Activated CD4-positive, alpha-beta T cell treated with anti-CD3 and anti-CD28 coated beads, Interleukin-2, amount 50 U/mL, for 4 hours (primary cell): ENCODE results near the gene CDC42BPB.

Experiments used
- DNase-seq, 2 experiments: peaks; one replicate each; pipeline ENCODE4 v3.0.0-alpha.2; 2020

The CDC42BPB gene, protein sequence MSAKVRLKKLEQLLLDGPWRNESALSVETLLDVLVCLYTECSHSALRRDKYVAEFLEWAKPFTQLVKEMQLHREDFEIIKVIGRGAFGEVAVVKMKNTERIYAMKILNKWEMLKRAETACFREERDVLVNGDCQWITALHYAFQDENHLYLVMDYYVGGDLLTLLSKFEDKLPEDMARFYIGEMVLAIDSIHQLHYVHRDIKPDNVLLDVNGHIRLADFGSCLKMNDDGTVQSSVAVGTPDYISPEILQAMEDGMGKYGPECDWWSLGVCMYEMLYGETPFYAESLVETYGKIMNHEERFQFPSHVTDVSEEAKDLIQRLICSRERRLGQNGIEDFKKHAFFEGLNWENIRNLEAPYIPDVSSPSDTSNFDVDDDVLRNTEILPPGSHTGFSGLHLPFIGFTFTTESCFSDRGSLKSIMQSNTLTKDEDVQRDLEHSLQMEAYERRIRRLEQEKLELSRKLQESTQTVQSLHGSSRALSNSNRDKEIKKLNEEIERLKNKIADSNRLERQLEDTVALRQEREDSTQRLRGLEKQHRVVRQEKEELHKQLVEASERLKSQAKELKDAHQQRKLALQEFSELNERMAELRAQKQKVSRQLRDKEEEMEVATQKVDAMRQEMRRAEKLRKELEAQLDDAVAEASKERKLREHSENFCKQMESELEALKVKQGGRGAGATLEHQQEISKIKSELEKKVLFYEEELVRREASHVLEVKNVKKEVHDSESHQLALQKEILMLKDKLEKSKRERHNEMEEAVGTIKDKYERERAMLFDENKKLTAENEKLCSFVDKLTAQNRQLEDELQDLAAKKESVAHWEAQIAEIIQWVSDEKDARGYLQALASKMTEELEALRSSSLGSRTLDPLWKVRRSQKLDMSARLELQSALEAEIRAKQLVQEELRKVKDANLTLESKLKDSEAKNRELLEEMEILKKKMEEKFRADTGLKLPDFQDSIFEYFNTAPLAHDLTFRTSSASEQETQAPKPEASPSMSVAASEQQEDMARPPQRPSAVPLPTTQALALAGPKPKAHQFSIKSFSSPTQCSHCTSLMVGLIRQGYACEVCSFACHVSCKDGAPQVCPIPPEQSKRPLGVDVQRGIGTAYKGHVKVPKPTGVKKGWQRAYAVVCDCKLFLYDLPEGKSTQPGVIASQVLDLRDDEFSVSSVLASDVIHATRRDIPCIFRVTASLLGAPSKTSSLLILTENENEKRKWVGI (N-terminal part only)

DNA sequence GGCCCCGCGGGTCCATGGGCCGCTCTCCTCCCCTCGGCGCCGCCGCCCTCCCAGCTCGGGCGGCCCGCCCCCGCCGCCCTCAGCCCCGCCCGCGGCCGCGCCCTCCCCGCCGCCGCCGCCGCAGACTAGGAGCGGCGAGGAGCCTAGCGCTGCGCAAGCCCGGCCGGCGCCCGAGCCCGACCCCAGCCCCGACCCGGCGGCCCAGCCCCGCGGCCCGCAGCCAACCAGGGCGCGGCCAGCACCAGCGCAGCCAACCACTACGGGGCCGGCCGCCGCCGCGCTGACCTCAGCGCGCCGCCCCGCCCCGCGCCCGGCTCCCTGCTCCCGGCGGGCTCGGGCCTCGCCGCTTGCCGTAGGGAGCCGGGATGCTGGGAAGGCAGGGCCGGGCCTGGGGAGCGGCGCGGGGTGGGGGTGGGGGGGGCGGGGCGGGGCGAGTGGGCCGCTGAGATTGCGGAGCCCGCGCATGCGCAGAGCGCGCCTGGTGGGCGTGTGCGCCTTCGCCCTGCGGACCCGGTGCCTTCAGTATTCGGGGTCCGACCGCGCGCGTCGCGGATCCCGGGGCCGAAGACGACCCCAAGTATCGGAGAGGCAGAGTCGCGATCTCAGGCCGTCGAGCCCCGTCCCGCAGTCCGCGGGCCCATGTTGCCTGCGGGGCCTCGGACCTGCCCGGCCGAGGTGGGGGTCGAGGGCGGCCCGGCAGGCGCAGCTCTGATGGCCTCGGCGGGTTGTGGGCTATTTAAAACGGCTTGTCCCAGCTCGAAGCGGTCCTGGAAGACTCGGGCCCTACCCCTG, at the start of gene CDC42BPB:
Gene CDC42BPB, minus strand, starts transcription at position 178 of the 792 bp plus-strand sequence. CDS start 376 bp downstream, outside the sequence.
- peak; percentile 39 to 43 for DNase-seq

DNA sequence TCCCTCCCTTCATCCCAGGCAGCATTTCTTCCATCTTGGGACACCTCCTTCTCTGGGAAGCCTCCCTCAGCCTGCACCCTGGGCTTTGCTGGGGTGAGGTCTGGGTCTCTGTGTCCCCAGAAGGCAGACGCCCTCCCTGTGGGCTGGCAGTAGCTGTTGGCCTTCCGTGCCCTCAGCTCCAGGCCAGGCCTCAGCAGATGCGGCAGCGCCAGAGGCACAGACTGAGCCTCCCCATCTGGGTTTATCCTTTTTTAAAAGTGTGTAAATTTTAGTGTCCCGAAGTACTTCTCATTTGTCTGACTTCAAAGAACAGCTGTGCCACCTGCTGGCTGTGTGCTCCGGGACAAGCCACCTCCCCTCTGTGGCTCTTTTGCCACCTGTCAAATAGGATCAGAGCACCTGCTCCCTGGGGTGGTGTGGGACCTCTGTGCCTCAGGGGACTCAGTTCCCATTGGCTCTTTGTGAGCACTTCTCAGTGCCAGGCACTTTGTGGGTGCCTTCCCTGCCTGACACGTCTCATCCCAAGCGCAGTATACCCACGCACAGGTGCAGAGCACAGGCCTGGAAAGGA, 48.3 kb upstream of the CDC42BPB start:
- no peak for DNase-seq

DNA sequence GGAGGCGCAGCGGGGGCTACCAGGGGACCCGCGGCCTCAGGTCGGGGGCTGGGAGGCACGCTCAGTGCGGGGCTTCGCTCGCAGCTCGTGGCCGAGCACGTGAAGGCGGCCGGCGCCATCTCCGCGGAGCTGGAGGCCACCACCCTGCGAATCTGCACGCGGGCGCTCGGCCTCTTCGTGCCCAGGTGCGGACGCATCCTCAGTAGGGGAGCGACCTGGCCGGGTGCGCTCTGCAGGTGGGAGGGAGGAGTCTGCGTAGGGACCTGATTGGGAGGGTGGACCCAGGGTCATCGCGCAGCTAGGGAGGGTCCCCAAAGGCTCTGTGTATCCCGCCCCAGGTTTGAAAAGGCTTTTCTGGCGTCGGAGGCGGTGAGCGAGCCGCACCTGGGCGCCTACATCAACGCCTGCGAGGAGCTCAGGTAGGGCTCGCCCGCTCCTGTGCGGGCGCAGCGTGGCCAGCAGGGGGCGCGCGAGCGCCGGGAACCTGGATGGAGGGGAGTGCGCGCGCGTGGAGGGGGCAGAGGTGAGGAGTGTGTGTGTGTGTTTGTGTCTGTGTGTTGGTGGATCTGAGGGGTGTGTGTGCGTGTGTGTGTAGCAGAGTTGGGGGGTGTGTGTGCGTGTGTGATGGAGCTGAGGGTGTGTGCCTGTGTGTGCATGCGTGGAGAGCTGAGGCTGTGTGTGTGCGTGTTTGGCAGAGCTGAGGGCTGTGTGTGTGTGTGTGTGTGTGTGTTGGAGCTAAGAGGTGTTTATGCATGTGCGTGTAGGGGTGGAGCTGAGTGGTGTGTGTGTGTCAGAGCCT, 47.5 kb upstream of the CDC42BPB start:
- DNase-seq, result peak; percentile 67 to 70

DNA sequence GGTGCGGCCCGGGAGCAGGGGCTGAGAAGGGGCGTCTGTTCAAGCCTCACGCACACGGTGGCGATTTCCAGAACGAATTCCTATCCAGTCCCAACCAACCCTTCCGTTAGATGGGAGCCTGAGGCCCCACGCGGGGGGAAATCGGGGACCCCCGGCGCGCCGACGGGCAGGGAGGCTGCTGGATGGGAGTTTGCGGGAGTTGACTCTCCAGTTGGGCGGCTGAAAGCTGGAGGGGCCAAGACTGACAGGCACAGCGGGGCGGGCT, 47.0 kb upstream of the CDC42BPB start:
- no peak for DNase-seq

DNA sequence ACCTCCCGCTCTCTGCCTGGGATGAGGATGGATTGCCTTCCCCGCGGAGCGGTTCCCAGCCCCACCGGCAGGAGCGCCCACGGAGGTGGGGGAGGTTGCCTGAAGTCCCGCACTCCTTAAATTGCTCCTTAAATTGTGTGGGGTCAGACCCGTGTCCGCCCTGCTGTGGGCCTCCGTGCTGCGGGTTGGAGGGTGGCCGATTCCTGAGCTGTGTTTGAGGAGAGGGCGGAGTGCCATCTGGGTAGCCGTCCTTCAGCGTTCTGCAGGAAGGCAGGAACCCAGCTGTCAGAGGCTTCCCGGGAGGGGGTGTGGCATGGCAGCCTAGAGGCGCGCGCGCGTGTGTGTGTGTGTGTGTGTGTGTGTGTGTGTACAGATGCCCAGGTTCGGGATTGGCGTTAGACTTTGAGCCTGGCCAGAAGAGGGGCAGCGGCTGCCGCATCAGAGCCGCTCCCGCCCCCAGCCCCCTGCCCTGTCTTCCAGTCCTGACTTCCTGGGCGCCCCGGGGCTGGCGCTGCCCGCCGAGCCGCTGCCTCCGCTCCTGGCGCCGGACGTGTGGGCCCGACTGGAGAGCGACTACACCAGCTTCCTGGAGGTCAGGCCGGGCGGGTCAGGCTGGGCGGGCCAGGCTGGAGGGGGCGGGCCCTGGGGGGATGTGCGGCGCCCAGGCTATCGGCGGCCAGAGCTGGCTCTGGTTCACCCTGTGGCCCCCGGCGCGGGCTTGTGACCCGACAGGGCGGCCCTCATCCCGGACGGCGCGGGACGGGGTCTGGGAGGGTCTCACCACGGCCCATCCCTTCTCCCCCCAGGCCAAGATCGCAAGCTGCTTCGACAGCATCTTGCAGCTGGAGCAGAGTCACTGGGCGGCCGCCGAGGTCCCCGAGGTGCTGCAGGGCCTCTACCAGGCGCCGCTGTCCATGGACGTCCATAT, 46.4 kb upstream of the CDC42BPB start:
- DNase-seq, result no peak

DNA sequence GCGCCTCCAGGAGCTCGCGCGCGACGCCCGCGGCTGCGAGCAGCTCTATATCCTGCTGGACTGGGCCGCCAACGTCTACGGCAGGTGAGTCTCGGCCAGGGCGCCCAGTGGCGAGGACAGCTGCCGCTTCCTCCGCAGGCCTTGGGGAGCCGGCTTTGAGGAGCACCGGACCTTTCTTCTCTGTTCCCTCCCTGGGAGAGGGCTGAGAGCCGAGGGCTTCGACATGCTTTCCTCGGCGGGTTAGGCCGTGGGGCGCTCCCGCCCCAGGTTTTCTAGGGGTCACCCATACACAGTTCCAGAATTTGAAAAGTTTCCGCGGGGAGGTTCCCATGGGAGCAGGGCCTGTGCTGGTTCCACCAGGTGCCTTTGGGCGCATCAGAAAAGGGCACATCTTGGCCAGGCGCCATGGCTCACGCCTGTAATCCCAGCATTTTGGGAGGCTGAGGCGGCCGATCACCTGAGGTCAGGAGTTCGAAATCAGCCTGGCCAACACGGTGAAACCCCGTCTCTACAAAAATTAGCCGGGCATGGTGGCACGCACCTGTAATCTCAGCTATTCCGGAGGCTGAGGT, 45.4 kb upstream of the CDC42BPB start:
- no peak for DNase-seq

DNA sequence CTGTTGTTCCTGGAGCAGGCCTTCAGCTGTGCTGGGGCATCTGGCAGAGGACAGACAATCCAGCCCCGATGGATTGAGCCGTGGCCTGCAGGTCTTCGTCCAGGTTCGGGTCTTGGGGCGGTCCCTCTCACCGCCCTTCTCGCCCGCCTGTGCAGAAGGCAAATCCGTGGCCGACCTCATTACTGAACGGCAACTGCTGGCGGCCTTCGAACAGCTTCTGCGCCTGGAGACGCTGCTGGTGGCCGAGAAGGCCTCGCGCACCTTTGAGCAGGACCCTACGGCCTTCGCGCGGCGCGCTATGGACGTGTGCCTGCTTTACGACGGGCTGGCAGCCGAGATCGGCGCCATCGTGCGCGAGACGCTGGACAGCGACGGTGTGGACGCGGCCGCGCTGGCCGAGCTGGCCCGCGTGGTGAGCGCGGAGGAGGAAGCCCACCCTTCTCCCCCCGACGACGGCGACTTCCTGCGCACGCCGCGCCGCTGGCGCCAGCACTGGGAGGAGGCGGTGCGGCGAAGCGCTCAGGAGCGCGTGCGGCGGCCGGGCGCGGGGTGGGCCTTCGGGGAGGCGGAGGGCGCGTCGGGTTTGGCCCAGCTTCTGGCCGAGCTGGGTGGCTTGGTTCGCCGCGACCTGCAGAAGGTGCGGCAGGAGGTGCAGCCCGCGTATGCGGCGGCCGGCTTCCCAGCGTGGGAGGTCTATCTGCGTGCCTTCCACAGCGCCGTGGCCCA, 44.8 kb upstream of the CDC42BPB start:
- no peak for DNase-seq

DNA sequence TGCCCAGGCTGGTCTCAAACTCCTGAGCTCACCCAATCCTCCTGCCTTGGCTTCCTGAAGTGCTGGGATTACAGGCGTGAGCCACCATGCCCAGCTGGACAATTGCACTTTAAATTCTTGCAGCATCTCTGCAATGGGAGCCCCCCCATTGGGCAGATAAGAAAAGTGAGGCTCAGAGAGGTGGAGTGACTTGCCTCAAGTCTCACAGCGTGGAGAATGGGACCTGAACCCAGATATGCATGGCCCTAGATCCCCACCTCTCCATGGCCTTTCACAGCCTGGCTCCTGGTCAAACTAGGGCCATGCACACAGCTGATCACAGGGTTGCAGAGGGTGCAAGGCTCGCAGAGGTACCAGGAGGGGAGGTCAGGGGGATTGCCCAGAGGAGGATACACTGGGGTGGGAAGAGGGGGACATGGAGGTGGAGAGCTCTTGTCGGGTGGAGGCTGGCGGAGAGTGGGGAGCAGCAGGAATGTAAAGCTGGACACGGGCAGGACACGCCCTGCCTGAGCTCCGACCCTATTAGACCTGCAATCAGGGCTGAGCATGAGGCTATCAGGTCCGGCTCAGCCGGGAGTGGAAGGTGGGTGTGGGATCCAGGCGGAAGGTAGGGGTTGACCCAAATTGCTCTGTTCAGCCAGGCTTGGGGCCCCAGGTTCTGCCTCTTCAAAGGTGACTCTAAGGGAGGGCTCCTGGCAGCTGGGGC, 44.1 kb upstream of the CDC42BPB start:
- no peak for DNase-seq

DNA sequence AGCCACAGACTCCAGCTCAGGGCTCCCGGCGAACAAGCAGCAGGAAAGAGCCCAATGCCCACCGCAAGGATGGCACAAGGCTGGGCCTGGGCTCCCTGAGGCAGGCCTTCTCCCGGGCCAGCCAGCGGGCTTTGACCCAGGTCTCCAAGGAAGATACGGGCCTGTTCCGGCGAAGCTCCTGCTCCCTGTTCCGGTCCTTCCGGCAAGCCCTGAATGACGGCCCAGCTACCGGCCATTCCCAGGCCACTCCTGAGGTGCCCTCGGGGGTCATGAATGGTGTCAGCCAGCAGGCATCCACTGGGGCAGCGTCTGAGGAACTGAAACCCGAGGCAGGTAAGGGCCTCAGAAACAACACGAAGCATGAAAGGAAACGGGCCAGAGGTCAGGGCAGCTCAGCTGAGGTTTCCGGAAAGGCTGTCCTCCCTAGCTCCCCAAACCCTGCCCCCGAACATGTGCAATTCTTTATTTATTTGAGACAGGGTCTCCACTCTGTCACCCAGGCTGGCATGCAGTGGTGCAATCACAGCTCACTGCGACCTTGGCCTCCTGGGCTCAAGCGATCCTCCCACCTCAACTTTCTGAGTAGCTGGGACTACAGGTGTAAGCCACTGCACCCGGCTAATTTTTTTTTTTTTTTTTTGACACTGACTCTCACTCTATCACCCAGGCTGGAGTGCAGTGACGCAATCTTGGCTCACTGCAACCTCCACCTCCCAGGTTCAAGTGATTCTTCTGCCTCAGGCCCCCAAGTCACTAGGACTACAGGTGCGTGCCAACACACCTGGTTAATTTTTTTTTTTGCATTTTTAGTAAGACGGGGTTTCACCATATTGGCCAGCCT, 43.2 kb upstream of the CDC42BPB start:
- DNase-seq, result no peak

DNA sequence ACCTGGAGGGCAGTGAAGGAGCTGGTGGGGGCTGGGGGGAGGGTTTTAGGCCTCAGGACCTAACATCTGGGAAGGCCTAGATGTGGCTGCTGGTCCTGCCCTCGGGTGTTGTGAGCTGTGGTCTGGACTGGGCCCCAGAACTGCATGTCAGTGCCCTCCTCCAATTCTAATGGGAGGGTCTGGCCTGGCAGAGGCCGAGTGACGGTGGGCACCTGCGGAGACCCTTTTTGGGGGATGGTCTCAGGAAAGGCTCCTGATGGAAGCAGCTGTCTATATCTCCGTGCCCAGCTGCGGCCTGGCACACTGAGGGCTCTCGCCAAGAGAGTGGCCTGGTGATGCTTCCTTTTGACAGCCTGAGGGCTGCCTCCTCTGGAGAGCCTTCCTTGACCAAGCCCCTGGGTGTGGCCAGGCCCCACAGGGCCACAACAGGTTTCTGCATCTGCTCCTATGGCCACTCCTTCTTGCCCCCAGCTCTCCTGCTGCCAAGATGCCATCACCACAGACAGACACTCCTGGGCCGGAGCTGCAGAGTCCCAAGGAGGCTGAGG, 42.5 kb upstream of the CDC42BPB start:
- DNase-seq, result no peak

DNA sequence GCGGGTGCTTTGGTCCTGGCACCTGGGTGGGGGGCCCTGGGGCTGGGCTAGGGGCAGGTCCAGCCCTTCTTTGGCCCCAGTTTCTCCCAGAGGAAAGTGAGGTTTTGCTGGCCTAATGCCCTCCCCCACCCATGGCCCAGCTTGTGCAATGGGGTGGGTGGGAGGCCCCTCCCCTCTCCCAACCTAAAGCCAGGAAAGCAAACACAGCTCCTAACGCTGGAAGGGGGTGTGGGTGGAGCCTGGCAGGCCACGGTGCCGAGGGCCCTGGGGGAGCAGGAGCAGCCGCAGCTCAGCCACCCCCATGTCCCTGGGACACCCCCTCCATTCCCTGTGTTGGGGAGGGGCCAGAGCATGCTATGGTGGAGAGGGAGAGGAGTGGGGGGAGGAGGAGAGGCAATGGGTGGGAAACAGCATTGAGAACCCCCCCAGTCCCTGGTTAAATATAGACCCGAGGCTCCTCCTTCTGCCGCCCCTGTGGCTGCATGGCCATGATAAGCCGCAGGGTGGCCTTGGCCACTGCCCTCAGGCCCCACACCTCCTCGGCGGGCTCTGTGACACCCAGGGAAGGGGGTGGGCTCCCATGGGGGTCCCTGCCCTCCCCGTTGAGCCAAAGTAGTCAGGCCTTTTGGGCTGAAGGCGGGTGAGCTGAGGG, 41.9 kb upstream of the CDC42BPB start:
- DNase-seq, result no peak

DNA sequence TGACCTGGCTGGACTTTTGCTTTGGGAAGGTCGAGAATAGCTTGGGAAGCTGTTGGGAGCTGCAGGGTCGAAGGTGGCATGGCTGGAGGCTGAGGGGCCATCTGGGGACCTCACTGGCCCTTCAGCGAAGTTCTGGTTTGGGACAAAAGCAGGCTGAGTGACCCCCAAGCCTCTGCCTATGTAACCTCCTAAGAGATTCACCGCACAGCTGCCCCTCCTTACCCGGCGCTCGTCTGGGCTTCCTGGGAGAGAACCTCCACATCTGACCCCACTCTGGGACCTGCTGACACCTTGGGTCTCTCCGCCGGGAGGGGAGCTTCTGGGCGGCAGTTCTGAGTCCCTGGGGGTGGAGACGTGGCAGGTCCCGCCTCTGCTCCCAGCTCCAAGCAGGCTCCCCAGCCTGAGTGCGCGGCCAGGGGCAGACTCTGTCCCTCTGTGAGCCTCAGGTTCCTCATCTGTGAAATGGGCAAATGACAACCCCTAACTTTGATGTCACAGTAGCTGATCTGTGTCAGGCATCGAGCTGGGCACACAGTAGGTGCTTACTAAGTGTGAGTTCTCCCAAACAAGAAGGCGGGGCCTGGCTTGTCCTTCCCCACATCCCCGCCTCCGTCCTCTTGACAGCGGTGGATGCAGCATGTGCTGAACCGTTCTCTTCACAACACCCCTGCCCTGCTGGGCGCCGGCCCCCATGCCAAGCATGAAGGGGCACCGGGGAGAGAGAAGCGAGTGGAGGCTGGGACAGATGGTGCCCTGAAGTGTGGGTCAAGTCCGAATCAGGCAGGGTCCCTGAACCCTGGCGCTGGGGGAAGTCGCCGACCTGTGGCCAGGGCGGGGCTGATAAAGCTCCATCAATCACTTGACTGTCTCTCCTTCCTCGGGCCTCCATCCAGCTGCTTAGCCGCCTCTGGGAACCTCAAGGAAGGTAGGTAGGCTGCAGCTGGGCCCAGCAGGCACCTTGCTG, 40.9 kb upstream of the CDC42BPB start:
- DNase-seq, result no peak

DNA sequence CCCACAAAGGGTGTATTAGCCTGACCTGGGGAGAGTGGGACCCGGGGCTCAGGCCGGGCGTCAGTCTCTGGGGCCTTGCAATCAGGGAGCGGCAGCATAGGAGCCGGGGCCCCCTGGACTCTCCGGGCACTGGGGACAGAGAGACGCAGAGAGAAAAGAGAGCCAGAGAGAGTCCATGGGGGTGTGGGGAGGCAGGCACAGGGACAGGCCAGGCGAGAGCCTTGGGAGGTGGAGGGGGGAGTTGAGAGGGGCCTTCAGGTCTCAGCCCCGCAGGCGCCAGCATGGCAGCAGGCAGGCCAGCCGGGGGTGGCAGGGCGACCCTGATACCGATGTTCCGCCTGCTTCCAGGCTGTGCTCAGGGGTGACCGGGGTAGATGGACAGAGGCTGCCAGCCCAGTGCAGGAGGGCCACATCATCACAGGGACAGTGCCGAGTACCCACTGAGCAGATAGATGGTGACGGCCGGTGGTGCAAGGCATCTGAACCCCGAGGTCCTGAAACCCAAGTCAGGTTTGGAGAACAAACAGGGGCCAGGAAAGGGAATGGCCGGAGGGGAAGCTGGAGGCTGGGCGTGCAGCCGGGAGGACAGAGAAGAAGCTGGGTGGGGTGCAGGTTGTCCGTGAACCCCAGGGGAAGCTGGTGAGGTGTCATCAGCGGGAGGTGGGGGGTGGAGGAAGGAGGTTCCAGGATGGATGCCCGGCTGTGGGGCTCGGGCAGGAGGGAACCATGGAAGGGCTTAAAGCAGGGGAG, 40.1 kb upstream of the CDC42BPB start:
- no peak for DNase-seq

DNA sequence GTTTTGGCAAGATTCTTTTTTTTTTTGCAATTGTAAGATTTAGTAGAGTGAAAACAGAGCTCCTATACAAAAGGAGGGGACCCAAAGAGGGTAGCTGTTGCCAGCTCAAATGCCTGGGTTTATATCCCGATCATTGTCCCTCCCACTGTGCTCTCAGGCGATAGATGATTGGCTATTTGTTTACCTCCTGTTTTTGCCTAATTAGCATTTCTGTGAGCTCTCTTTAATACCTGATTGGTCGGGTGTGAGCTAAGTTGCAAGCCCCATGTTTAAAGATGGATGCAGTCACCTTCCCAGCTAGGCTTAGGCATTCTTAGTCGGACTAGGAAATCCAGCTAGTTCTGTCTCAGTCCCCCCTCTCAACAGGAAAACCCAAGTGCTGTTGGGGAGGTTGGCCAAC, 39.0 kb upstream of the CDC42BPB start:
- no peak for DNase-seq
